ENCODE data around the gene CCNE1.

CCNE1 gene

GRCh38 chr19:29851769-29852521 is 40.2 kb downstream of the CCNE1 start:
- Histone ChIP-seq H3K4me3 (ENCODE audit: low read length) (no peak overlapping the region), H3K4me1 (ENCODE audit: control insufficient read depth, insufficient read depth, low read length) (no peaks in the 10 kb centered on the region), H3K9ac (ENCODE audit: low read depth, low read length) (no peak overlapping the region), H3K36me3 (ENCODE audit: insufficient read depth, low read length) (no peaks in the 10 kb centered on the region), H3K9me3 (replicated peaks; ENCODE audit: low read length) (no peaks in the 10 kb centered on the region), H3K4me2 (ENCODE audit: low read length) (no peak overlapping the region), H3K27me3 (ENCODE audit: control insufficient read depth, insufficient read depth, low read length) (peaks cover 27% of the 10 kb centered on the region)

- H3K4me2 ChIP-seq (ENCODE audit: low read length) = no peak overlapping the region
- H3K9me3 ChIP-seq (replicated peaks; ENCODE audit: low read length) = no peaks in the 10 kb centered on the region
- H3K4me1 ChIP-seq (ENCODE audit: control insufficient read depth, insufficient read depth, low read length) = no peaks in the 10 kb centered on the region
- no peak overlapping the region for H3K9ac ChIP-seq (ENCODE audit: low read depth, low read length)
- no peaks in the 10 kb centered on the region for H3K36me3 ChIP-seq (ENCODE audit: insufficient read depth, low read length)
- no peak overlapping the region for H3K4me3 ChIP-seq (ENCODE audit: low read length)
- H3K27me3 ChIP-seq (ENCODE audit: control insufficient read depth, insufficient read depth, low read length) = peaks cover 20% of the 10 kb centered on the region
Observed at GRCh38 chr19:29854033-29854432, 42.2 kb downstream of the CCNE1 start.

GRCh38 chr19:29855087-29855486 is 43.3 kb downstream of the CCNE1 start:
- H3K4me3 ChIP-seq (ENCODE audit: low read length) = no peak overlapping the region
- peaks cover 10% of the 10 kb centered on the region for H3K27me3 ChIP-seq (ENCODE audit: control insufficient read depth, insufficient read depth, low read length)
- no peaks in the 10 kb centered on the region for H3K4me1 ChIP-seq (ENCODE audit: control insufficient read depth, insufficient read depth, low read length)
- H3K9ac ChIP-seq (ENCODE audit: low read depth, low read length) = no peak overlapping the region
- no peaks in the 10 kb centered on the region for H3K9me3 ChIP-seq (replicated peaks; ENCODE audit: low read length)
- no peaks in the 10 kb centered on the region for H3K36me3 ChIP-seq (ENCODE audit: insufficient read depth, low read length)
- no peak overlapping the region for H3K4me2 ChIP-seq (ENCODE audit: low read length)

- H3K36me3 ChIP-seq (ENCODE audit: insufficient read depth, low read length) = no peaks in the 10 kb centered on the region
- no peak overlapping the region for H3K4me3 ChIP-seq (ENCODE audit: low read length)
- no peaks in the 10 kb centered on the region for H3K4me1 ChIP-seq (ENCODE audit: control insufficient read depth, insufficient read depth, low read length)
- H3K27me3 ChIP-seq (ENCODE audit: control insufficient read depth, insufficient read depth, low read length) = peaks cover 10% of the 10 kb centered on the region
- no peak overlapping the region for H3K4me2 ChIP-seq (ENCODE audit: low read length)
- H3K9me3 ChIP-seq (replicated peaks; ENCODE audit: low read length) = no peaks in the 10 kb centered on the region
- no peak overlapping the region for H3K9ac ChIP-seq (ENCODE audit: low read depth, low read length)
Observed at GRCh38 chr19:29855741-29856500, 44.1 kb downstream of the CCNE1 start.

GRCh38 chr19:29858000-29858596 is 46.3 kb downstream of the CCNE1 start:
- no peak overlapping the region for H3K4me3 ChIP-seq (ENCODE audit: low read length)
- H3K36me3 ChIP-seq (ENCODE audit: insufficient read depth, low read length) = no peaks in the 10 kb centered on the region
- no peak overlapping the region for H3K4me2 ChIP-seq (ENCODE audit: low read length)
- no peaks in the 10 kb centered on the region for H3K9me3 ChIP-seq (replicated peaks; ENCODE audit: low read length)
- no peaks in the 10 kb centered on the region for H3K4me1 ChIP-seq (ENCODE audit: control insufficient read depth, insufficient read depth, low read length)
- no peak overlapping the region for H3K9ac ChIP-seq (ENCODE audit: low read depth, low read length)
- peaks cover 12% of the 10 kb centered on the region for H3K27me3 ChIP-seq (ENCODE audit: control insufficient read depth, insufficient read depth, low read length)

GRCh38 chr19:29858621-29859020 is 46.8 kb downstream of the CCNE1 start:
- no peak overlapping the region for H3K4me3 ChIP-seq (ENCODE audit: low read length)
- H3K9me3 ChIP-seq (replicated peaks; ENCODE audit: low read length) = no peaks in the 10 kb centered on the region
- H3K4me2 ChIP-seq (ENCODE audit: low read length) = no peak overlapping the region
- H3K4me1 ChIP-seq (ENCODE audit: control insufficient read depth, insufficient read depth, low read length) = no peaks in the 10 kb centered on the region
- H3K9ac ChIP-seq (ENCODE audit: low read depth, low read length) = no peak overlapping the region
- H3K36me3 ChIP-seq (ENCODE audit: insufficient read depth, low read length) = no peaks in the 10 kb centered on the region
- H3K27me3 ChIP-seq (ENCODE audit: control insufficient read depth, insufficient read depth, low read length) = peaks cover 14% of the 10 kb centered on the region

GRCh38 chr19:29860492-29860891 is 48.7 kb downstream of the CCNE1 start:
- no peak overlapping the region for H3K9ac ChIP-seq (ENCODE audit: low read depth, low read length)
- no peak overlapping the region for H3K4me2 ChIP-seq (ENCODE audit: low read length)
- no peaks in the 10 kb centered on the region for H3K4me1 ChIP-seq (ENCODE audit: control insufficient read depth, insufficient read depth, low read length)
- no peaks in the 10 kb centered on the region for H3K36me3 ChIP-seq (ENCODE audit: insufficient read depth, low read length)
- no peaks in the 10 kb centered on the region for H3K9me3 ChIP-seq (replicated peaks; ENCODE audit: low read length)
- H3K27me3 ChIP-seq (ENCODE audit: control insufficient read depth, insufficient read depth, low read length) = peaks cover 25% of the 10 kb centered on the region
- no peak overlapping the region for H3K4me3 ChIP-seq (ENCODE audit: low read length)

- Histone ChIP-seq H3K27me3 (ENCODE audit: control insufficient read depth, insufficient read depth, low read length) (peaks cover 32% of the 10 kb centered on the region), H3K36me3 (ENCODE audit: insufficient read depth, low read length) (no peaks in the 10 kb centered on the region), H3K9ac (ENCODE audit: low read depth, low read length) (no peak overlapping the region), H3K4me3 (ENCODE audit: low read length) (no peak overlapping the region), H3K9me3 (replicated peaks; ENCODE audit: low read length) (no peaks in the 10 kb centered on the region), H3K4me2 (ENCODE audit: low read length) (no peak overlapping the region), H3K4me1 (ENCODE audit: control insufficient read depth, insufficient read depth, low read length) (no peaks in the 10 kb centered on the region)
Observed at GRCh38 chr19:29861574-29861973, 49.8 kb downstream of the CCNE1 start.

- H3K4me2 ChIP-seq (ENCODE audit: low read length) = no peak overlapping the region
- H3K4me1 ChIP-seq (ENCODE audit: control insufficient read depth, insufficient read depth, low read length) = no peaks in the 10 kb centered on the region
- no peak overlapping the region for H3K9ac ChIP-seq (ENCODE audit: low read depth, low read length)
- H3K9me3 ChIP-seq (replicated peaks; ENCODE audit: low read length) = no peaks in the 10 kb centered on the region
- H3K27me3 ChIP-seq (ENCODE audit: control insufficient read depth, insufficient read depth, low read length) = peaks cover 32% of the 10 kb centered on the region
- no peak overlapping the region for H3K4me3 ChIP-seq (ENCODE audit: low read length)
- no peaks in the 10 kb centered on the region for H3K36me3 ChIP-seq (ENCODE audit: insufficient read depth, low read length)
Observed at GRCh38 chr19:29866011-29866410, 54.2 kb downstream of the CCNE1 start.

- H3K36me3 ChIP-seq (ENCODE audit: insufficient read depth, low read length) = no peaks in the 10 kb centered on the region
- H3K9me3 ChIP-seq (replicated peaks; ENCODE audit: low read length) = no peaks in the 10 kb centered on the region
- H3K27me3 ChIP-seq (ENCODE audit: control insufficient read depth, insufficient read depth, low read length) = peaks cover 24% of the 10 kb centered on the region
- no peaks in the 10 kb centered on the region for H3K4me1 ChIP-seq (ENCODE audit: control insufficient read depth, insufficient read depth, low read length)
- H3K9ac ChIP-seq (ENCODE audit: low read depth, low read length) = no peak overlapping the region
- H3K4me3 ChIP-seq (ENCODE audit: low read length) = no peak overlapping the region
- H3K4me2 ChIP-seq (ENCODE audit: low read length) = no peak overlapping the region
Observed at GRCh38 chr19:29867984-29868383, 56.2 kb downstream of the CCNE1 start.

- no peaks in the 10 kb centered on the region for H3K36me3 ChIP-seq (ENCODE audit: insufficient read depth, low read length)
- H3K4me3 ChIP-seq (ENCODE audit: low read length) = no peak overlapping the region
- peaks cover 4% of the 10 kb centered on the region for H3K27me3 ChIP-seq (ENCODE audit: control insufficient read depth, insufficient read depth, low read length)
- H3K9ac ChIP-seq (ENCODE audit: low read depth, low read length) = no peak overlapping the region
- no peak overlapping the region for H3K4me2 ChIP-seq (ENCODE audit: low read length)
- H3K9me3 ChIP-seq (replicated peaks; ENCODE audit: low read length) = no peaks in the 10 kb centered on the region
- H3K4me1 ChIP-seq (ENCODE audit: control insufficient read depth, insufficient read depth, low read length) = peaks cover 10% of the 10 kb centered on the region
Observed at GRCh38 chr19:29871143-29871542, 59.4 kb downstream of the CCNE1 start.

Measured in skeletal muscle satellite cell (primary cell).